ENCODE results near the gene STARD6.
A peak's percentile ranks its signal among the peaks of the same experiment; 100 is the strongest.

The STARD6 gene

DNA sequence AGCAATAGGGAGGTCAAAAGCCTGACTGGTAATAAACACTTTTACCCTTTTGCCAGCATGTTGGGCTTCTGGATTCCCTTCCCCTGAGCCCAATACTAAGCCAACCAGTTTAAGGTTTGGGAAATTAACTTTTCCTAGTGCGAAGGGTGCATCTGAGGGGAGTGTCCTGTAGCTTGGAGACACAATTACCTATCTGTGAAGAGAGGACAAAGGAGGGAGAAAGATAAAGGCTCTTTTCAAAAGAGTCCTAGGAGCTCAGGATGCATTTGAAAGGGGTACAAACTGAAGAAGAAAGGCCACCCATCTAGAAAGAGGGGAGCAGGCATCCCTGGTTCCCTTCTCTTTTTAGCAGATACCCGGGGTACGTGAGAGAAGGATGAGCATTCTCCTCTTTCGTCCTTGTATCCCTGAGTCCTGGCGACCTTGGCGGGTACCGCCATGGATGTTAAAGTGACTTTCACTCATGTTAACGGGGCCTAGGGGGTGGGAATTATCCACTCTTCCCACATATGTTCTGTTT lies 25.1 kb upstream of the STARD6 start:
- intact Hi-C loops (cut with DNase I; ENCODE audit: low total_unique reads): no loop called here
- H3K27ac ChIP-seq: no peak overlapping the region
- H3K4me3 ChIP-seq: no peak overlapping the region
- no peaks in the 10 kb centered on the region for H3K27me3 ChIP-seq
- TF ChIP-seq, protein P1, sequence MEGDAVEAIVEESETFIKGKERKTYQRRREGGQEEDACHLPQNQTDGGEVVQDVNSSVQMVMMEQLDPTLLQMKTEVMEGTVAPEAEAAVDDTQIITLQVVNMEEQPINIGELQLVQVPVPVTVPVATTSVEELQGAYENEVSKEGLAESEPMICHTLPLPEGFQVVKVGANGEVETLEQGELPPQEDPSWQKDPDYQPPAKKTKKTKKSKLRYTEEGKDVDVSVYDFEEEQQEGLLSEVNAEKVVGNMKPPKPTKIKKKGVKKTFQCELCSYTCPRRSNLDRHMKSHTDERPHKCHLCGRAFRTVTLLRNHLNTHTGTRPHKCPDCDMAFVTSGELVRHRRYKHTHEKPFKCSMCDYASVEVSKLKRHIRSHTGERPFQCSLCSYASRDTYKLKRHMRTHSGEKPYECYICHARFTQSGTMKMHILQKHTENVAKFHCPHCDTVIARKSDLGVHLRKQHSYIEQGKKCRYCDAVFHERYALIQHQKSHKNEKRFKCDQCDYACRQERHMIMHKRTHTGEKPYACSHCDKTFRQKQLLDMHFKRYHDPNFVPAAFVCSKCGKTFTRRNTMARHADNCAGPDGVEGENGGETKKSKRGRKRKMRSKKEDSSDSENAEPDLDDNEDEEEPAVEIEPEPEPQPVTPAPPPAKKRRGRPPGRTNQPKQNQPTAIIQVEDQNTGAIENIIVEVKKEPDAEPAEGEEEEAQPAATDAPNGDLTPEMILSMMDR (IDR thresholded peaks at IDR 0.05): no peak
- no peaks in the 10 kb centered on the region for H3K4me1 ChIP-seq
- DNase-seq: no peak
- no peaks in the 10 kb centered on the region for H3K36me3 ChIP-seq
- no peaks in the 10 kb centered on the region for H3K9me3 ChIP-seq

GRCh38 chr18:54382076-54382475 lies 24.4 kb upstream of the STARD6 start:
- no peaks in the 10 kb centered on the region for H3K4me1 ChIP-seq
- no peak overlapping the region for H3K27ac ChIP-seq
- no peaks in the 10 kb centered on the region for H3K9me3 ChIP-seq
- no peaks in the 10 kb centered on the region for H3K27me3 ChIP-seq
- H3K36me3 ChIP-seq: no peaks in the 10 kb centered on the region
- intact Hi-C loops (cut with DNase I; ENCODE audit: low total_unique reads): no loop called here
- DNase-seq: no peak
- H3K4me3 ChIP-seq: no peak overlapping the region
- TF ChIP-seq, protein P1 (IDR thresholded peaks at IDR 0.05): no peak

- no peak for DNase-seq
- H3K27ac ChIP-seq: no peak overlapping the region
- H3K27me3 ChIP-seq: no peaks in the 10 kb centered on the region
- H3K9me3 ChIP-seq: no peaks in the 10 kb centered on the region
- intact Hi-C loops (cut with DNase I; ENCODE audit: low total_unique reads): no loop called here
- TF ChIP-seq, protein P1 (IDR thresholded peaks at IDR 0.05): no peak
- H3K4me3 ChIP-seq: no peak overlapping the region
- no peaks in the 10 kb centered on the region for H3K4me1 ChIP-seq
- no peaks in the 10 kb centered on the region for H3K36me3 ChIP-seq
Observed at GRCh38 chr18:54381640-54382039, 24.0 kb upstream of the STARD6 start.

- H3K27me3 ChIP-seq: no peaks in the 10 kb centered on the region
- no peak overlapping the region for H3K27ac ChIP-seq
- no peak for DNase-seq
- H3K4me3 ChIP-seq: no peak overlapping the region
- H3K36me3 ChIP-seq: no peaks in the 10 kb centered on the region
- intact Hi-C loops (cut with DNase I; ENCODE audit: low total_unique reads): no loop called here
- no peaks in the 10 kb centered on the region for H3K4me1 ChIP-seq
- H3K9me3 ChIP-seq: no peaks in the 10 kb centered on the region
- TF ChIP-seq, protein P1 (IDR thresholded peaks at IDR 0.05): no peak
Observed at GRCh38 chr18:54378057-54378456, 20.4 kb upstream of the STARD6 start.

DNA sequence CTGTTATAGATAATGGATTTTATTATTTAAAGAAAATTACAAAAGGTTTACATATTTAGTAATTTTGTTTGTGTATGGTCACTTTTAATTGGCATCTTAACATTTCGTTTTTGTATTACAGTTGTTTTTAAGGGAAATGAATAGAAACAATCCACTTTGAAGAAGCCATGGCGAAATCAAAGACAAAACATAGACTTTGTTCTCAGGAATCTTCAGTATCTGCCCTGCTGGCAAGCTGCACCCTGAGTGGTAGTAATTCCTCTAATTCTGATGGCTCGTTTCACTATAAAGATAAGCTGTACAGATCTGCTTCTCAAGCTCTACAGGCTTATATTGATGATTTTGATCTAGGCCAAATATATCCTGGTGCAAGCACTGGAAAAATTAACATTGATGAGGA lies 2.7 kb upstream of the STARD6 start:
- H3K27ac ChIP-seq: no peak overlapping the region
- no peak overlapping the region for H3K4me3 ChIP-seq
- intact Hi-C loops (cut with DNase I; ENCODE audit: low total_unique reads): no loop called here
- H3K4me1 ChIP-seq: peaks cover 0 to 6% (median 1%) of the 10 kb centered on the region in 4 donors
- DNase-seq: no peak
- no peaks in the 10 kb centered on the region for H3K9me3 ChIP-seq
- H3K36me3 ChIP-seq: no peaks in the 10 kb centered on the region
- no peaks in the 10 kb centered on the region for H3K27me3 ChIP-seq
- TF ChIP-seq, protein P1 (IDR thresholded peaks at IDR 0.05): no peak

GRCh38 chr18:54359233-54359632 lies 1.6 kb upstream of the STARD6 start:
- Histone ChIP-seq H3K27ac (no peak overlapping the region), H3K9me3 (no peaks in the 10 kb centered on the region), H3K36me3 (no peaks in the 10 kb centered on the region), H3K27me3 (no peaks in the 10 kb centered on the region), H3K4me3 (peak overlapping the region; percentile 59 to 92), H3K4me1 (peaks cover 0 to 6% (median 1%) of the 10 kb centered on the region in 4 donors)
- TF ChIP-seq, protein P1 (IDR thresholded peaks at IDR 0.05): no peak
- intact Hi-C loops (cut with DNase I; ENCODE audit: low total_unique reads): no loop called here
- no peak for DNase-seq
